K562 (cell line): Measurements from ENCODE around the gene FAM3C. TPM values are rescaled to one million over a fixed set of nuclear protein-coding genes. Genes with fewer than 3 reads are reported as not detected.

Source experiments
- ATAC-seq: fragments of 200-7000 bp; cut with Tn5 transposase; 3 replicates; pipeline ENCODE4 v1.9.1; 2020; ENCODE audit warnings: moderate library complexity
- BruUV-seq: library from RNA; stranded (reverse); fragments of 400-500 nt; replicated peaks from 2 replicates; lab custom pipeline; 2021; lab: Mats Ljungman, UMichigan
- CTCF ChIA-PET: fragments of 300-600 bp; formaldehyde crosslinking; extraction: SDS; loops from one replicate; lab custom pipeline; 2021; ENCODE audit warnings: low intra/inter-chr PET ratio; lab: Yijun Ruan, JAX
- POLR2A ChIA-PET: fragments of 300-600, 350-650 bp; sonication (Branson Sonifier 250); formaldehyde crosslinking; extraction: SDS; loops from one replicate; lab custom pipeline; 2021; ENCODE audit warnings: antibody characterized with exemption, inconsistent platforms; lab: Yijun Ruan, JAX
- DNase-seq, 4 experiments: peaks; one replicate each; pipeline versions ENCODE4 v3.0.0 to v3.0.0-alpha.2; 2011 to 2018; ENCODE audit warnings: low spot score in 3 of 4, mixed read lengths in 3 of 4; ENCODE audit errors: extremely low read depth in 1 of 4
- FAIRE-seq: peaks from 2 replicates; lab custom pipeline; 2011; peaks lifted over from hg19 to GRCh38; lab: Jason Lieb, UNC
- H2AFZ ChIP-seq: 2 replicates; pipeline ENCODE4 v1.6.0; 2011; ENCODE audit warnings: low read depth, low read length, control low read depth, inconsistent platforms
- H3K27ac ChIP-seq: fragments of 200-600 bp; 3 replicates; pipeline ENCODE4 v1.8.0; 2011; ENCODE audit warnings: low read depth, mild to moderate bottlenecking, control low read depth, inconsistent platforms, low read length, moderate library complexity, mixed read lengths; ENCODE audit errors: extremely low read depth
- H3K27me3 ChIP-seq, 2 experiments: fragments of 300-600 bp in 1 of 2; 2 replicates in 1 of 2; 3 replicates in 1 of 2; pipeline versions ENCODE4 v1.6.0 to v1.8.0; 2011; ENCODE audit warnings: inconsistent platforms in 2 of 2, low read length in 2 of 2, mild to moderate bottlenecking in 1 of 2, mixed read lengths in 1 of 2, moderate library complexity in 1 of 2; ENCODE audit not compliant: control insufficient read depth in 2 of 2, insufficient read depth in 2 of 2
- H3K36me3 ChIP-seq: fragments of 300-600 bp; 3 replicates; pipeline ENCODE4 v1.8.0; 2011; ENCODE audit warnings: mild to moderate bottlenecking, low read length, inconsistent platforms; ENCODE audit not compliant: control insufficient read depth, insufficient read depth
- H3K4me1 ChIP-seq, 2 experiments: fragments of 200-600 bp in 1 of 2; replicated peaks in 1 of 2; 2 replicates in 1 of 2; 3 replicates in 1 of 2; pipeline versions ENCODE4 v1.5.1 to v1.8.0; 2011; ENCODE audit warnings: inconsistent platforms in 2 of 2, low read length in 2 of 2, mild to moderate bottlenecking in 1 of 2, mixed read lengths in 1 of 2, moderate library complexity in 1 of 2; ENCODE audit not compliant: control insufficient read depth in 2 of 2, insufficient read depth in 2 of 2
- H3K4me2 ChIP-seq: 2 replicates; pipeline ENCODE4 v1.6.1; 2011; ENCODE audit warnings: low read length, control low read depth, inconsistent platforms, mixed read lengths; ENCODE audit not compliant: insufficient read depth
- H3K4me3 ChIP-seq: fragments of 200-600 bp; sonication (generic), shearing (Covaris generic); 2 replicates; pipeline ENCODE4 v1.5.1; 2016; ENCODE audit warnings: control low read depth, inconsistent platforms
- H3K79me2 ChIP-seq: fragments of 200-600 bp; 3 replicates; pipeline ENCODE4 v1.8.0; 2011; ENCODE audit warnings: low read length, inconsistent platforms; ENCODE audit not compliant: control insufficient read depth, insufficient read depth
- H3K9ac ChIP-seq, 2 experiments: 2 replicates each; pipeline versions ENCODE4 v1.6.0 to v1.6.1; 2011; ENCODE audit warnings: low read depth in 2 of 2, low read length in 2 of 2, control low read depth in 1 of 2, inconsistent platforms in 1 of 2, mild to moderate bottlenecking in 1 of 2, mixed read lengths in 1 of 2; ENCODE audit not compliant: insufficient read depth in 1 of 2
- H3K9me1 ChIP-seq: one replicate; pipeline ENCODE4 v1.6.0; 2011; ENCODE audit warnings: inconsistent platforms, mild to moderate bottlenecking, low read length, moderate library complexity; ENCODE audit not compliant: control insufficient read depth, insufficient read depth
- H3K9me3 ChIP-seq: replicated peaks from 2 replicates; pipeline ENCODE4 v1.5.1; 2011; ENCODE audit warnings: low read depth, low read length, inconsistent platforms; ENCODE audit not compliant: control insufficient read depth, insufficient read depth
- H4K20me1 ChIP-seq: replicated peaks from 2 replicates; pipeline ENCODE4 v1.6.1; 2011; ENCODE audit warnings: low read length, inconsistent platforms, mixed read lengths; ENCODE audit not compliant: control insufficient read depth, insufficient read depth
- ARID2 ChIP-seq: fragments of 450-650 bp; IDR thresholded peaks from 2 replicates; pipeline ENCODE4 v1.6.1; 2017; ENCODE audit warnings: antibody characterized with exemption, mild to moderate bottlenecking
- BRF1 ChIP-seq: IDR thresholded peaks from 3 replicates; pipeline ENCODE4 v1.6.1; 2011; ENCODE audit warnings: borderline replicate concordance, mild to moderate bottlenecking; ENCODE audit not compliant: insufficient read length; ENCODE audit errors: extremely low read depth
- REST ChIP-seq, 2 experiments: fragments of 450-650 bp; formaldehyde crosslinking in 1 of 2; IDR thresholded peaks; 2 replicates each; pipeline versions ENCODE4 v1.4.0 to v1.6.1; 2014 to 2020; ENCODE audit warnings: mild to moderate bottlenecking in 2 of 2, borderline replicate concordance in 1 of 2, low read depth in 1 of 2
- ZNF395 ChIP-seq: fragments of 200-800 bp; sonication (Bioruptor generic); IDR thresholded peaks from 2 replicates; pipeline ENCODE4 v1.6.1; 2017; ENCODE audit warnings: missing genetic modification characterization, missing compliant biosample characterization
- ZNF696 ChIP-seq: fragments of 250-450 bp; sonication (Bioruptor Pico); conservative IDR thresholded peaks from 2 replicates; pipeline ENCODE4 v1.4.0; 2020; ENCODE audit warnings: mild to moderate bottlenecking, moderate library complexity
- WGBS: fragments of 100-300 bp; shearing (Covaris generic); methylation state at CpG from one replicate; pipeline ENCODE4 v1.1.6; 2016; ENCODE audit warnings: low coverage, mixed read lengths; ENCODE audit not compliant: insufficient coverage; ENCODE audit errors: missing lambda C conversion rate; 5-methylcytosine and 5-hydroxymethylcytosine counted together
- in situ Hi-C: fragments of 300-500 bp; cut with MboI; formaldehyde crosslinking; loops from 4 replicates; pipeline ENCODE4 v1.15.0; 2018; ENCODE audit warnings: inconsistent platforms, mixed read lengths
- intact Hi-C: fragments of 100-400 bp; cut with micrococcal nuclease; formaldehyde crosslinking; loops from 2 replicates; pipeline ENCODE4 v1.14.2; 2022
- polyA plus RNA-seq, 8 experiments: library from polyadenylated mRNA; depleted of rRNA in 4 of 8; stranded (reverse) in 5 of 8; unstranded in 3 of 8; fragments of >200 nt; fragmentation: Nextera tagmentation in 2 of 8; fragmentation: Illumina TruSeq in 1 of 8; extraction: Ambion mirVana in 2 of 8; extraction: Trizol in 1 of 8; gene quantifications; 2 replicates each; pipeline versions ENCODE4 v1.2.1 to v1.2.3, GENCODE V29; 2011 to 2014; ENCODE audit warnings: inconsistent platforms in 1 of 8, missing spikeins in 1 of 8
- total RNA-seq, 7 experiments: library from RNA; depleted of rRNA in 6 of 7; stranded (reverse); fragments of >200 nt in 6 of 7; fragmentation: Illumina TruSeq in 2 of 7; extraction: Trizol in 2 of 7; gene quantifications; 2 replicates each; pipeline versions ENCODE4 v1.2.1 to v1.2.3, GENCODE V29; 2011 to 2021; ENCODE audit warnings: low replicate concordance in 1 of 7
- TF ChIP-seq, protein P1 (sequence below): fragments of 450-650 bp; IDR thresholded peaks from 2 replicates; pipeline ENCODE4 v1.7.1; 2018; ENCODE audit warnings: mild to moderate bottlenecking, low read depth; ENCODE audit not compliant: partially characterized antibody

Gene FAM3C
- total and polyA plus RNA-seq, 9 of the 15 experiments (the other 6 are each of a cell fraction or from before 2014, with no cell fraction given): 10.6 to 42.6 (median 30.0) TPM

- Histone ChIP-seq H3K4me2 (no peak overlapping the region), H3K4me3 (no peak overlapping the region), H3K36me3 (peaks cover 61% of the 10 kb centered on the region), H3K79me2 (no peaks in the 10 kb centered on the region), H2AFZ (no peak overlapping the region), H3K4me1 (no peaks in the 10 kb centered on the region), H3K9me1 (no peaks in the 10 kb centered on the region), H3K27me3 (no peaks in the 10 kb centered on the region), H3K9ac (no peak overlapping the region), H3K27ac (no peak overlapping the region), H4K20me1 (no peaks in the 10 kb centered on the region), H3K9me3 (no peaks in the 10 kb centered on the region)
- POLR2A ChIA-PET: interaction anchor here (0.6 to 2.3 kb wide), 8 partner anchors 12 to 627 kb away, joined by 3 to 7 read pairs (median 3); partner anchors contain the start of gene FAM3C
- WGBS: 4% methylated on average over 2 of the region's 2 CpGs
- intact Hi-C loops: loop anchor here (1.0 to 2.0 kb wide), 4 partner anchors 72 to 628 kb away; no protein-coding TSS in a partner anchor
- in situ Hi-C loops: loop anchor here (25.0 kb wide), 1 partner anchor 620 kb away; no protein-coding TSS in a partner anchor
- no TSS peak for BruUV-seq
- CTCF ChIA-PET: interaction anchor here (0.7 to 3.7 kb wide), 4 partner anchors 143 to 628 kb away, joined by 3 to 104 read pairs (median 12); no protein-coding TSS in a partner anchor
- ATAC-seq (peak; percentile 77), DNase-seq (peak; percentile 43 to 60 (median 51)), FAIRE-seq (peak; percentile 66)
- TF ChIP-seq ZNF696: no peak
- TF ChIP-seq REST (IDR thresholded peaks at IDR 0.05; ENCODE audit: borderline replicate concordance): peak; percentile 85
- no peak for TF ChIP-seq REST (CRISPR knock-in tag; IDR thresholded peaks at IDR 0.05; ENCODE audit: low read depth)
- no peak for TF ChIP-seq ZNF395 (CRISPR knock-in tag)
- TF ChIP-seq BRF1: no peak
- TF ChIP-seq ARID2: peak; percentile 83
- TF ChIP-seq, protein P1, sequence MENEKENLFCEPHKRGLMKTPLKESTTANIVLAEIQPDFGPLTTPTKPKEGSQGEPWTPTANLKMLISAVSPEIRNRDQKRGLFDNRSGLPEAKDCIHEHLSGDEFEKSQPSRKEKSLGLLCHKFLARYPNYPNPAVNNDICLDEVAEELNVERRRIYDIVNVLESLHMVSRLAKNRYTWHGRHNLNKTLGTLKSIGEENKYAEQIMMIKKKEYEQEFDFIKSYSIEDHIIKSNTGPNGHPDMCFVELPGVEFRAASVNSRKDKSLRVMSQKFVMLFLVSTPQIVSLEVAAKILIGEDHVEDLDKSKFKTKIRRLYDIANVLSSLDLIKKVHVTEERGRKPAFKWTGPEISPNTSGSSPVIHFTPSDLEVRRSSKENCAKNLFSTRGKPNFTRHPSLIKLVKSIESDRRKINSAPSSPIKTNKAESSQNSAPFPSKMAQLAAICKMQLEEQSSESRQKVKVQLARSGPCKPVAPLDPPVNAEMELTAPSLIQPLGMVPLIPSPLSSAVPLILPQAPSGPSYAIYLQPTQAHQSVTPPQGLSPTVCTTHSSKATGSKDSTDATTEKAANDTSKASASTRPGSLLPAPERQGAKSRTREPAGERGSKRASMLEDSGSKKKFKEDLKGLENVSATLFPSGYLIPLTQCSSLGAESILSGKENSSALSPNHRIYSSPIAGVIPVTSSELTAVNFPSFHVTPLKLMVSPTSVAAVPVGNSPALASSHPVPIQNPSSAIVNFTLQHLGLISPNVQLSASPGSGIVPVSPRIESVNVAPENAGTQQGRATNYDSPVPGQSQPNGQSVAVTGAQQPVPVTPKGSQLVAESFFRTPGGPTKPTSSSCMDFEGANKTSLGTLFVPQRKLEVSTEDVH: peak; percentile 32
These were observed 29.2 kb downstream of the FAM3C start for GRCh38 chr7:121366852-121367431.
